HFFc6 (cell line): Measurements from ENCODE around the gene HK3. TPM values are rescaled to one million over a fixed set of nuclear protein-coding genes. Genes with fewer than 3 reads are reported as not detected.

Experiments
- DNase-seq: peaks from one replicate; pipeline ENCODE4 v3.0.0-alpha.2; 2018
- H3K27ac Mint-ChIP-seq: 2 replicates; pipeline ENCODE4 v1.8.0; 2020; ENCODE audit warnings: mild to moderate bottlenecking, mixed read lengths
- H3K27me3 Mint-ChIP-seq: 2 replicates; pipeline ENCODE4 v1.8.0; 2021; ENCODE audit warnings: mild to moderate bottlenecking, moderate library complexity, mixed read lengths; ENCODE audit not compliant: insufficient read depth
- H3K36me3 Mint-ChIP-seq: 2 replicates; pipeline ENCODE4 v1.8.0; 2021; ENCODE audit warnings: low read depth, mixed read lengths
- H3K4me1 Mint-ChIP-seq: 2 replicates; pipeline ENCODE4 v1.8.0; 2020; ENCODE audit warnings: low read depth, mixed read lengths
- H3K4me3 Mint-ChIP-seq: 2 replicates; pipeline ENCODE4 v1.8.0; 2020; ENCODE audit warnings: mild to moderate bottlenecking, moderate library complexity, mixed read lengths
- H3K9me3 Mint-ChIP-seq: 2 replicates; pipeline ENCODE4 v1.8.0; 2020; ENCODE audit warnings: mild to moderate bottlenecking, mixed read lengths
- total RNA-seq, 6 experiments: library from RNA; stranded (reverse); fragmentation: NEBNext Ultra II Directional; extraction: Animal tissue kit (Norgen Biotek cat#: 25700); gene quantifications; 2 replicates in 1 of 6; 3 replicates in 5 of 6; pipeline ENCODE4 v1.2.3, GENCODE V29; 2021
- TF ChIP-seq, protein P1 (sequence below): fragments of 200-600 bp; sonication (generic); IDR thresholded peaks from 2 replicates; pipeline ENCODE4 v1.5.0; 2021; ENCODE audit warnings: antibody characterized with exemption, mild to moderate bottlenecking

Gene HK3
- total RNA-seq, 6 experiments from 2014 or later: not detected

DNA sequence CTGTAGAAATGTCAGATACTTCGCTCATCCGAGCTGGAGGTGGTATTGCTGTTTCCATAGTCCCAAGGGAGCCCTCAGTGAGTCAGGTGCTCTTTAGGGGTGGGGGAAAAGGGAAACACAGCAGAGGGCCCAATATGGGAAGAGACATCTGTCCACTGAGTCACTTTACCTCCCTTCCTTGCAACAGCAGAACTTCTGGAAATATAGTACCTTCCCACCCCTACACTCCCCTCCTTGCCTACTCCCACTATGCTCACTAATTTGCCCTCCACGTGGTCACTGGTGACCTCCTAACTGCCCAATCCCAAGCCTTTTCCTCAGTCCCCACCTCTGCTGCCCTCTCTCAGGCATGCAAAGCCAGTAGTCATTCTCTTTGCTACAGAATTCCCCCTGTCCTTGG lies 1.9 kb downstream of the HK3 start:
- Mint-ChIP-seq H3K27ac (no peak overlapping the region), H3K4me1 (no peaks in the 10 kb centered on the region), H3K36me3 (no peaks in the 10 kb centered on the region), H3K4me3 (no peak overlapping the region), H3K27me3 (peaks cover 35% of the 10 kb centered on the region), H3K9me3 (no peaks in the 10 kb centered on the region)
- TF ChIP-seq, protein P1, sequence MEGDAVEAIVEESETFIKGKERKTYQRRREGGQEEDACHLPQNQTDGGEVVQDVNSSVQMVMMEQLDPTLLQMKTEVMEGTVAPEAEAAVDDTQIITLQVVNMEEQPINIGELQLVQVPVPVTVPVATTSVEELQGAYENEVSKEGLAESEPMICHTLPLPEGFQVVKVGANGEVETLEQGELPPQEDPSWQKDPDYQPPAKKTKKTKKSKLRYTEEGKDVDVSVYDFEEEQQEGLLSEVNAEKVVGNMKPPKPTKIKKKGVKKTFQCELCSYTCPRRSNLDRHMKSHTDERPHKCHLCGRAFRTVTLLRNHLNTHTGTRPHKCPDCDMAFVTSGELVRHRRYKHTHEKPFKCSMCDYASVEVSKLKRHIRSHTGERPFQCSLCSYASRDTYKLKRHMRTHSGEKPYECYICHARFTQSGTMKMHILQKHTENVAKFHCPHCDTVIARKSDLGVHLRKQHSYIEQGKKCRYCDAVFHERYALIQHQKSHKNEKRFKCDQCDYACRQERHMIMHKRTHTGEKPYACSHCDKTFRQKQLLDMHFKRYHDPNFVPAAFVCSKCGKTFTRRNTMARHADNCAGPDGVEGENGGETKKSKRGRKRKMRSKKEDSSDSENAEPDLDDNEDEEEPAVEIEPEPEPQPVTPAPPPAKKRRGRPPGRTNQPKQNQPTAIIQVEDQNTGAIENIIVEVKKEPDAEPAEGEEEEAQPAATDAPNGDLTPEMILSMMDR: no peak
- no peak for DNase-seq

DNA sequence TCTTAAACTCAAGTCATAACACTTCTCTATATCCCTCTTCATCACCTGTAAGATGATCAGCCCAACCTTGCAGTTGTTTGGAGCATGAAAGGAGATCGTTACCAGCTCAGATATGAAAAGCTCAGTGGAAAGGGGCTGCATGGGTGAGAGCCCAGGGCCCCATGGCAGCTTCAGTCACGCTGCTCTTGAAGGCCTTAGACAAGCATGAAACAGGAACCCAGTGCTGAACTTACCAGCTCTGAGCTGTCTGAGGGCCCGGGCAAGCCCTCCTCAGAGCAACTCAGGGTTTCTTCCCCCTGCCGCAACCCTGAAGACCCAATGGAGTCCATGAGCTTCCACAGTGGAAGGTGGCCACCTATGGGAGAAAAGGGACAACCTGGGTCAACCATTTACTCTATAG lies 3.3 kb downstream of the HK3 start:
- Mint-ChIP-seq H3K9me3 (no peaks in the 10 kb centered on the region), H3K4me3 (no peak overlapping the region), H3K27me3 (peaks cover 45% of the 10 kb centered on the region), H3K36me3 (no peaks in the 10 kb centered on the region), H3K4me1 (no peaks in the 10 kb centered on the region), H3K27ac (no peak overlapping the region)
- TF ChIP-seq, protein P1: no peak
- DNase-seq: no peak

DNA sequence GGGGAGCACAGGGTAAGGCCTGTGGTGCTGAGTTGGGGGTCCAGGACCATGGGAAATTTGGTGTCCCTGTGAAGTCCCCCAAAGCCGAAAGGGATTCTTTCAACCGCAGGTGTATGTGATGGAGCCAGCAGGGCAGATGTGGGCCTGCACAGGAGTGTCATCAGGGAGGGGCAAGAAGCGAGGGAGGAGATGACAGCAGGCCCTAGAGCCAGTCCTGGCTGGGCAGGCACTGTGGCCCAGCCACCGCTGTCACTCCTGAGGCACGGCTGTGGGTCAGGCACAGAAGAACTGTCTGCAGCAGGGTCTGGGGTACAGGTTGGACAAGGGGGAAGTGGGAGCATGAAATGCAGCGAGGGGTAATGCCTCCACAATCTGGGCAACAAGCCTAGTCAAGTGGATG lies 4.8 kb downstream of the HK3 start:
- Mint-ChIP-seq H3K4me1 (no peaks in the 10 kb centered on the region), H3K9me3 (no peaks in the 10 kb centered on the region), H3K27me3 (peaks cover 53% of the 10 kb centered on the region), H3K27ac (no peak overlapping the region), H3K4me3 (no peak overlapping the region), H3K36me3 (no peaks in the 10 kb centered on the region)
- DNase-seq: no peak
- TF ChIP-seq, protein P1: no peak

DNA sequence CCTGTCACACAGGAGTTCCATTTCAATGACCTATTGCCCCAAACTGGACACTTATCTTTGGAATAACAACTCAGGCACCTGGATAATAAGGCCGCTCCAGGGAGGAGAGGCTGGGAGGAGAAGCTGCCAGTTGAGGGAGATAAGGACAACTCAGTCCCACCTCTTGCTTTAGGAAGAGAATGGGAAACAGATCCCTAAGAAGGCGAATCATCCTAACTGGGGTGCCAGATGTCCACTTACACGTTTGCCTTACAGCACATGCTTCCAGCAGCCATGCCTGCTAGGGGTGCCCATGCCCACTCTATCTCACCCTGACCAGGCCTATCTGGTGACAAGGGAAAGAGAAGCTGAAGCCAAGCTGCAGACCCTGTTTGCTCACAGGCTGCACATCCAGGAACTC lies 6.5 kb downstream of the HK3 start:
- DNase-seq: no peak
- Mint-ChIP-seq H3K4me3 (no peak overlapping the region), H3K9me3 (no peaks in the 10 kb centered on the region), H3K36me3 (no peaks in the 10 kb centered on the region), H3K27ac (no peak overlapping the region), H3K27me3 (peaks cover 52% of the 10 kb centered on the region), H3K4me1 (no peaks in the 10 kb centered on the region)
- TF ChIP-seq, protein P1: no peak

DNA sequence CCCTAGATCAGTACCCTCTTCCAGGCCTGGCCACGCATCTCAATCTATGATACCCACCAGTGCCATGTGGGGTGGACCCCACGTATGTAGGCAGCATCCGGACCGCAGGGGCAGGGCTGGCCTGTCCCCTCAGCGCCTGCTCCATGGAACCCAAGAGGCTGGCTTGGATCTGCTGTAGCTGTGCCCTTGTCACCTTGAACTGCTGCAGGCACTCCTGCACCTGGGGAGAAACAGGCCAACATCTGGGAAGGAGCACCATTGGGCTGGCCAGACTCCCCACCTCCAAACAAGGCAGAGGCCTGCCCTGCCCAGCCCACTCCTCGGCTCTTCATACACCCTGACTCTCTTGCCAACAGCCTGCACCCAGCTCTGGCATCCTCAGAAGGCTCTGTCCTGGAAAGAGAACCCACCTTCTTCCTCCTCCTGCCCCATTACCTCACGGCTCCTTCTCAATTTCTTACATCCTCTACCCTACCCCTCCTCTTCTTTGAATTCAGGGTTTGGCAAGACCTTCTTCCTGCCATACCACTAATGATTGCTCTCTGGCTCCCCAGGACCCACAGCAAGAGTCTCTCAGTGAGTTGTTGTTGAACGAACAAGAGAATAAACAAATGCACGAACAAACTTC lies 7.7 kb downstream of the HK3 start:
- Mint-ChIP-seq H3K36me3 (no peaks in the 10 kb centered on the region), H3K4me3 (no peak overlapping the region), H3K27ac (no peak overlapping the region), H3K9me3 (no peaks in the 10 kb centered on the region), H3K27me3 (peaks cover 54% of the 10 kb centered on the region), H3K4me1 (no peaks in the 10 kb centered on the region)
- no peak for DNase-seq
- TF ChIP-seq, protein P1: no peak
